Right lobe of liver (tissue), 4 donors: ENCODE measurements around the gene TINAG.

Experiments
- CTCF ChIP-seq, 4 donors: fragments of 200-600 bp in 3 of 4; fragments of 450-650 bp in 1 of 4; IDR thresholded peaks; one replicate each; pipeline versions ENCODE4 v1.5.1 to v1.8.0; 2016 to 2022; ENCODE audit warnings: antibody characterized with exemption in 4 of 4, mild to moderate bottlenecking in 2 of 4
- POLR2A ChIP-seq: fragments of 450-650 bp; IDR thresholded peaks from one replicate; pipeline ENCODE4 v1.6.1; 2017; ENCODE audit warnings: antibody characterized with exemption, mild to moderate bottlenecking
- donor health status: DM: no; HTN: no; CAD: no.
- donor health status: DM: no; HTN: no; CAD: no.
- donor health status: DM: no; HTN: yes; CAD: no.

GRCh38 chr6:54291146-54291545, 17.1 kb upstream of the TINAG start:
- TF ChIP-seq CTCF (IDR thresholded peaks at IDR 0.05) (no peak), POLR2A (no peak)
